HepG2 (cell line): ENCODE results near the gene GFOD1. TPM values are rescaled to one million over a fixed set of nuclear protein-coding genes. Genes with fewer than 3 reads are reported as not detected.

ENCODE experiments used
- ATAC-seq: fragments of 200-7000 bp; cut with Tn5 transposase; 3 replicates; pipeline ENCODE4 v1.9.1; 2020; ENCODE audit warnings: mild to moderate bottlenecking, moderate library complexity
- BruUV-seq: library from RNA; stranded (reverse); fragments of 400-500 nt; replicated peaks from 2 replicates; lab custom pipeline; 2021; lab: Mats Ljungman, UMichigan
- CTCF ChIA-PET: fragments of 300-600 bp; formaldehyde crosslinking; extraction: SDS; loops from one replicate; lab custom pipeline; 2021; ENCODE audit warnings: low total read pairs, inconsistent platforms, low intra/inter-chr PET ratio; lab: Yijun Ruan, JAX
- POLR2A ChIA-PET: fragments of 350-600 bp; sonication (Branson Sonifier 250); formaldehyde crosslinking; loops from one replicate; lab custom pipeline; 2020; ENCODE audit warnings: antibody characterized with exemption, inconsistent platforms; lab: Yijun Ruan, JAX
- DNase-seq: peaks from one replicate; pipeline ENCODE4 v3.0.0-alpha.2; 2015; ENCODE audit warnings: low spot score
- FAIRE-seq: peaks from 3 replicates; lab custom pipeline; 2011; peaks lifted over from hg19 to GRCh38; lab: Jason Lieb, UNC
- H2AFZ ChIP-seq: one replicate; pipeline ENCODE4 v1.6.1; 2011; ENCODE audit warnings: low read length, inconsistent platforms
- H3K27ac ChIP-seq: fragments of 300-600 bp; 3 replicates; pipeline ENCODE4 v1.8.0; 2011; ENCODE audit warnings: mixed run types, mild to moderate bottlenecking, mixed read lengths, low read length, inconsistent platforms; ENCODE audit not compliant: insufficient read depth; ENCODE audit errors: extremely low read length
- H3K27me3 ChIP-seq, 2 experiments: fragments of 200-600 bp in 1 of 2; 2 replicates in 1 of 2; 3 replicates in 1 of 2; pipeline versions ENCODE4 v1.6.0 to v1.8.0; 2011; ENCODE audit warnings: low read length in 2 of 2, mild to moderate bottlenecking in 2 of 2, moderate library complexity in 2 of 2, inconsistent platforms in 1 of 2; ENCODE audit not compliant: insufficient read depth in 2 of 2, control insufficient read depth in 1 of 2
- H3K36me3 ChIP-seq, 2 experiments: fragments of 200-600 bp in 1 of 2; replicated peaks in 1 of 2; 2 replicates in 1 of 2; 3 replicates in 1 of 2; pipeline versions ENCODE4 v1.5.1 to v1.8.0; 2011; ENCODE audit warnings: low read length in 2 of 2, inconsistent platforms in 1 of 2; ENCODE audit not compliant: insufficient read depth in 2 of 2, control insufficient read depth in 1 of 2
- H3K4me1 ChIP-seq: 2 replicates; pipeline ENCODE4 v1.5.1; 2012; ENCODE audit warnings: low read length, inconsistent platforms; ENCODE audit not compliant: insufficient read depth
- H3K4me2 ChIP-seq: 2 replicates; pipeline ENCODE4 v1.6.0; 2011; ENCODE audit warnings: low read depth, low read length, inconsistent platforms
- H3K4me3 ChIP-seq, 3 experiments: fragments of 200-600 bp in 1 of 3; sonication (generic), shearing (Covaris generic) in 1 of 3; replicated peaks in 1 of 3; 2 replicates each; pipeline ENCODE4 v1.5.1; 2011 to 2016; ENCODE audit warnings: low read length in 3 of 3, inconsistent platforms in 2 of 3, low read depth in 2 of 3, mild to moderate bottlenecking in 2 of 3, control low read depth in 1 of 3, mixed read lengths in 1 of 3; ENCODE audit not compliant: insufficient read depth in 1 of 3
- H3K79me2 ChIP-seq: one replicate; pipeline ENCODE4 v1.6.1; 2011; ENCODE audit warnings: low read length, inconsistent platforms; ENCODE audit not compliant: insufficient read depth
- H3K9ac ChIP-seq: 2 replicates; pipeline ENCODE4 v1.6.0; 2011; ENCODE audit warnings: mild to moderate bottlenecking, low read depth, low read length, inconsistent platforms; ENCODE audit not compliant: insufficient read depth
- H3K9me3 ChIP-seq: 2 replicates; pipeline ENCODE4 v1.5.1; 2012; ENCODE audit warnings: mild to moderate bottlenecking, low read length
- H4K20me1 ChIP-seq: 2 replicates; pipeline ENCODE4 v1.6.0; 2011; ENCODE audit warnings: inconsistent platforms, mild to moderate bottlenecking, low read length, moderate library complexity; ENCODE audit not compliant: insufficient read depth
- FOXO4 ChIP-seq: sonication (generic); formaldehyde crosslinking; conservative IDR thresholded peaks from 2 replicates; pipeline ENCODE4 v1.8.1; 2023; ENCODE audit warnings: missing genetic modification reagents
- HNRNPLL ChIP-seq: fragments of 200-400 bp; formaldehyde crosslinking; IDR thresholded peaks from 2 replicates; pipeline ENCODE4 v1.6.1; 2017; ENCODE audit warnings: mild to moderate bottlenecking, low read depth, low read length; ENCODE audit not compliant: poor library complexity, severe bottlenecking
- MAZ ChIP-seq, 2 experiments: sonication (generic) in 1 of 2; formaldehyde crosslinking in 1 of 2; IDR thresholded peaks; 2 replicates each; pipeline versions ENCODE4 v1.5.0 to v1.6.1; 2012 to 2020; ENCODE audit warnings: low read depth in 2 of 2, mild to moderate bottlenecking in 2 of 2, borderline replicate concordance in 1 of 2, improper control_type of control experiment in 1 of 2, low read length in 1 of 2, missing genetic modification reagents in 1 of 2, moderate library complexity in 1 of 2
- MTF1 ChIP-seq: sonication (generic); formaldehyde crosslinking; IDR thresholded peaks from 2 replicates; pipeline ENCODE4 v1.5.0; 2020; ENCODE audit warnings: missing genetic modification reagents
- NCOA2 ChIP-seq: sonication (generic); formaldehyde crosslinking; IDR thresholded peaks from 2 replicates; pipeline ENCODE4 v1.8.0; 2022; ENCODE audit warnings: inconsistent platforms
- NFATC3 ChIP-seq: sonication (generic); formaldehyde crosslinking; IDR thresholded peaks from 2 replicates; pipeline ENCODE4 v1.5.1; 2020; ENCODE audit warnings: mild to moderate bottlenecking, missing genetic modification reagents
- NFKBIZ ChIP-seq: IDR thresholded peaks from 2 replicates; pipeline ENCODE4 v1.6.1; 2018; ENCODE audit warnings: missing genetic modification reagents, missing compliant biosample characterization
- PAX8 ChIP-seq: sonication (generic); formaldehyde crosslinking; IDR thresholded peaks from 2 replicates; pipeline ENCODE4 v1.8.0; 2022; ENCODE audit warnings: mild to moderate bottlenecking, missing genetic modification reagents, borderline replicate concordance
- PHF21A ChIP-seq: sonication (generic); formaldehyde crosslinking; IDR thresholded peaks from 2 replicates; pipeline ENCODE4 v1.5.0; 2020; ENCODE audit warnings: mild to moderate bottlenecking, missing genetic modification reagents
- SMARCE1 ChIP-seq: fragments of 450-650 bp; IDR thresholded peaks from 2 replicates; pipeline ENCODE4 v1.6.1; 2017; ENCODE audit warnings: borderline replicate concordance
- U2AF1 ChIP-seq: fragments of 200-400 bp; formaldehyde crosslinking; optimal IDR thresholded peaks from 2 replicates; pipeline ENCODE3; 2017; ENCODE audit warnings: mild to moderate bottlenecking, low read depth, low read length
- YEATS4 ChIP-seq: sonication (generic); formaldehyde crosslinking; IDR thresholded peaks from 2 replicates; pipeline ENCODE4 v1.4.0; 2020; ENCODE audit warnings: missing genetic modification reagents, borderline replicate concordance
- ZFP90 ChIP-seq: sonication (generic); formaldehyde crosslinking; IDR thresholded peaks from 2 replicates; pipeline ENCODE4 v1.8.0; 2022; ENCODE audit warnings: missing genetic modification reagents, mild to moderate bottlenecking, inconsistent platforms, borderline replicate concordance
- ZNF441 ChIP-seq: sonication (generic); formaldehyde crosslinking; IDR thresholded peaks from 2 replicates; pipeline ENCODE4 v1.7.0; 2021; ENCODE audit warnings: missing genetic modification reagents, borderline replicate concordance
- ZNF552 ChIP-seq: sonication (generic); formaldehyde crosslinking; IDR thresholded peaks from 2 replicates; pipeline ENCODE4 v1.9.0; 2022; ENCODE audit warnings: missing genetic modification reagents, mild to moderate bottlenecking, borderline replicate concordance
- ZNF562 ChIP-seq: sonication (generic); formaldehyde crosslinking; IDR thresholded peaks from 2 replicates; pipeline ENCODE4 v1.8.0; 2022; ENCODE audit warnings: missing genetic modification reagents, borderline replicate concordance
- ZNF75D ChIP-seq: sonication (generic); formaldehyde crosslinking; IDR thresholded peaks from 2 replicates; pipeline ENCODE4 v1.8.1; 2023; ENCODE audit warnings: missing genetic modification reagents, mild to moderate bottlenecking, borderline replicate concordance
- ZSCAN29 ChIP-seq: sonication (generic); formaldehyde crosslinking; conservative IDR thresholded peaks from 2 replicates; pipeline ENCODE4 v1.4.0; 2020; ENCODE audit warnings: mild to moderate bottlenecking, missing genetic modification reagents
- WGBS: methylation state at CpG from one replicate; pipeline ENCODE4 v1.1.6; 2017; ENCODE audit warnings: low lambda C conversion rate; 5-methylcytosine and 5-hydroxymethylcytosine counted together
- in situ Hi-C: cut with HindIII; loops from 2 replicates; pipeline ENCODE4 v1.10.0; 2017; ENCODE audit warnings: low pct_unique_long_range_greater_than_20kb; ENCODE audit not compliant: extremely low pct_ligation_motif_present
- intact Hi-C: fragments of 100-400 bp; cut with micrococcal nuclease; formaldehyde crosslinking; loops from one replicate; pipeline ENCODE4 v1.10.0; 2022; ENCODE audit not compliant: unreplicated experiment
- polyA plus RNA-seq, 8 experiments: library from polyadenylated mRNA; depleted of rRNA in 3 of 8; stranded (reverse) in 7 of 8; unstranded in 1 of 8; fragments of >200 nt; fragmentation: Illumina TruSeq in 4 of 8; extraction: Trizol in 4 of 8; gene quantifications; 2 replicates each; pipeline versions ENCODE4 v1.2.1 to v1.2.3, GENCODE V29; 2011 to 2016; ENCODE audit warnings: low read depth in 4 of 8, missing spikeins in 1 of 8, mixed read lengths in 1 of 8; ENCODE audit not compliant: insufficient read depth in 1 of 8
- total RNA-seq, 5 experiments: library from RNA; depleted of rRNA; stranded (reverse); fragments of >200 nt; fragmentation: Illumina TruSeq; extraction: Trizol; gene quantifications; 2 replicates each; pipeline ENCODE4 v1.2.3, GENCODE V29; 2016; ENCODE audit warnings: low read depth in 1 of 5
- TF ChIP-seq, protein P1 (sequence below): sonication (generic); formaldehyde crosslinking; IDR thresholded peaks from 2 replicates; pipeline ENCODE4 v1.4.0; 2020; ENCODE audit warnings: low read depth, mild to moderate bottlenecking, missing genetic modification reagents
- TF ChIP-seq, protein P2 (sequence below): sonication (generic); formaldehyde crosslinking; IDR thresholded peaks from 2 replicates; pipeline ENCODE4 v1.4.0; 2020; ENCODE audit warnings: missing genetic modification reagents, borderline replicate concordance

GFOD1 gene
- total and polyA plus RNA-seq, 2 of the 13 experiments (the other 11 are each of a cell fraction or from before 2014, with no cell fraction given), result 1.9 to 6.4 TPM

- in situ Hi-C loops, result loop anchor here (5.0 kb wide), 1 partner anchor 68 kb away; no protein-coding TSS in a partner anchor
- H3K4me3 ChIP-seq, result peak overlapping the region in 1 of 3 experiments; percentile 45; a peak in 1 of 6 replicates
- no peaks in the 10 kb centered on the region for H4K20me1 ChIP-seq
- peak overlapping the region; percentile 73 for H3K4me2 ChIP-seq
- CTCF ChIA-PET, result no interaction called here
- peaks cover 80% of the 10 kb centered on the region for H3K4me1 ChIP-seq
- intact Hi-C loops, result no loop called here
- POLR2A ChIA-PET, result interaction anchor here (0.9 to 3.2 kb wide), 9 partner anchors 9 to 201 kb away, joined by 3 to 25 read pairs (median 5); partner anchors contain the start of genes GFOD1, NOL7, SIRT5 and TBC1D7
- H3K27me3 ChIP-seq, result no peaks in the 10 kb centered on the region
- no TSS peak for BruUV-seq
- H3K27ac ChIP-seq, result peak overlapping the region; percentile 58
- WGBS, result 61% methylated on average over 7 of the region's 7 CpGs
- H3K9ac ChIP-seq, result no peak overlapping the region
- no peak for DNase-seq
- H3K79me2 ChIP-seq, result no peaks in the 10 kb centered on the region
- H3K9me3 ChIP-seq, result no peaks in the 10 kb centered on the region
- no peaks in the 10 kb centered on the region for H3K36me3 ChIP-seq
- FAIRE-seq, result no peak
- H2AFZ ChIP-seq, result no peak overlapping the region
- ATAC-seq, result no peak; the same call in 2 of the 3 replicates
- 0 out of 2 replicates have a peak, but pooled peaks have one; percentile 1 for TF ChIP-seq NFKBIZ (CRISPR knock-in tag)
- TF ChIP-seq YEATS4 (CRISPR knock-in tag), result no peak
- TF ChIP-seq FOXO4, result 0 out of 2 replicates have a peak, but pooled peaks have one; percentile 55
- TF ChIP-seq ZNF75D (CRISPR knock-in tag), result no peak
- TF ChIP-seq U2AF1, result no peak
- TF ChIP-seq MAZ (IDR thresholded peaks at IDR 0.05; ENCODE audit: borderline replicate concordance, low read depth, low read length), result no peak
- peak; percentile 25; the same call in 1 of the 2 replicates for TF ChIP-seq MAZ (CRISPR knock-in tag; IDR thresholded peaks at IDR 0.05; ENCODE audit: low read depth)
- no peak for TF ChIP-seq NCOA2 (CRISPR knock-in tag)
- no peak for TF ChIP-seq ZNF552 (CRISPR knock-in tag)
- TF ChIP-seq ZNF441 (CRISPR knock-in tag), result no peak
- 0 out of 2 replicates have a peak, but pooled peaks have one; percentile 7 for TF ChIP-seq ZFP90
- TF ChIP-seq, protein P1, sequence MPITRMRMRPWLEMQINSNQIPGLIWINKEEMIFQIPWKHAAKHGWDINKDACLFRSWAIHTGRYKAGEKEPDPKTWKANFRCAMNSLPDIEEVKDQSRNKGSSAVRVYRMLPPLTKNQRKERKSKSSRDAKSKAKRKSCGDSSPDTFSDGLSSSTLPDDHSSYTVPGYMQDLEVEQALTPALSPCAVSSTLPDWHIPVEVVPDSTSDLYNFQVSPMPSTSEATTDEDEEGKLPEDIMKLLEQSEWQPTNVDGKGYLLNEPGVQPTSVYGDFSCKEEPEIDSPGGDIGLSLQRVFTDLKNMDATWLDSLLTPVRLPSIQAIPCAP (CRISPR knock-in tag), result no peak
- TF ChIP-seq PAX8 (CRISPR knock-in tag), result 0 out of 2 replicates have a peak, but pooled peaks have one; percentile 37
- 0 out of 2 replicates have a peak, but pooled peaks have one; percentile 4 for TF ChIP-seq ZSCAN29
- 0 out of 2 replicates have a peak, but pooled peaks have one; percentile 0 for TF ChIP-seq MTF1
- TF ChIP-seq, protein P2, sequence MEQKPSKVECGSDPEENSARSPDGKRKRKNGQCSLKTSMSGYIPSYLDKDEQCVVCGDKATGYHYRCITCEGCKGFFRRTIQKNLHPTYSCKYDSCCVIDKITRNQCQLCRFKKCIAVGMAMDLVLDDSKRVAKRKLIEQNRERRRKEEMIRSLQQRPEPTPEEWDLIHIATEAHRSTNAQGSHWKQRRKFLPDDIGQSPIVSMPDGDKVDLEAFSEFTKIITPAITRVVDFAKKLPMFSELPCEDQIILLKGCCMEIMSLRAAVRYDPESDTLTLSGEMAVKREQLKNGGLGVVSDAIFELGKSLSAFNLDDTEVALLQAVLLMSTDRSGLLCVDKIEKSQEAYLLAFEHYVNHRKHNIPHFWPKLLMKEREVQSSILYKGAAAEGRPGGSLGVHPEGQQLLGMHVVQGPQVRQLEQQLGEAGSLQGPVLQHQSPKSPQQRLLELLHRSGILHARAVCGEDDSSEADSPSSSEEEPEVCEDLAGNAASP (CRISPR knock-in tag), result no peak
- TF ChIP-seq NFATC3 (CRISPR knock-in tag), result no peak
- no peak for TF ChIP-seq ZNF562
- no peak for TF ChIP-seq HNRNPLL
- 0 out of 2 replicates have a peak, but pooled peaks have one; percentile 1 for TF ChIP-seq PHF21A
- no peak for TF ChIP-seq SMARCE1
These were observed 73.4 kb downstream of the GFOD1 start for GRCh38 chr6:13413900-13414555.
